Transverse colon (tissue), 4 donors: Measurements from ENCODE around the gene MKLN1. TPM values are rescaled to one million over a fixed set of nuclear protein-coding genes. Genes with fewer than 3 reads are reported as not detected.

Experiments
- DNase-seq: peaks from one replicate; pipeline ENCODE4 v3.0.0-alpha.2; 2019
- H3K27ac ChIP-seq, 4 donors: fragments of 200-600 bp; sonication (generic); 2 replicates each; pipeline ENCODE4 v1.5.1; 2016 to 2018; ENCODE audit warnings: inconsistent platforms in 4 of 4
- H3K27me3 ChIP-seq: fragments of 200-600 bp; sonication (generic); 2 replicates; pipeline ENCODE4 v1.5.1; 2017; ENCODE audit warnings: inconsistent platforms
- H3K36me3 ChIP-seq, 4 donors: fragments of 200-600 bp; sonication (generic); 2 replicates each; pipeline ENCODE4 v1.5.1; 2017 to 2019; ENCODE audit warnings: inconsistent platforms in 4 of 4
- H3K4me1 ChIP-seq, 4 donors: fragments of 200-600 bp; sonication (generic); 2 replicates each; pipeline ENCODE4 v1.5.1; 2017 to 2020; ENCODE audit warnings: inconsistent platforms in 4 of 4
- H3K4me3 ChIP-seq, 4 donors: fragments of 200-600 bp; sonication (generic); 1 replicate in 1 of 4; 2 replicates in 3 of 4; pipeline versions ENCODE4 v1.5.1 to v1.6.1; 2017 to 2019; ENCODE audit warnings: inconsistent platforms in 4 of 4
- H3K9me3 ChIP-seq, 2 donors: fragments of 200-600 bp; sonication (generic); 2 replicates each; pipeline ENCODE4 v1.5.1; 2017 to 2019; ENCODE audit warnings: inconsistent platforms in 2 of 2
- EP300 ChIP-seq: sonication (generic); formaldehyde crosslinking; IDR thresholded peaks from one replicate; pipeline ENCODE4 v1.6.1; 2017; ENCODE audit warnings: antibody characterized with exemption, low read depth
- POLR2A ChIP-seq: fragments of 450-650 bp; IDR thresholded peaks from one replicate; pipeline ENCODE4 v1.6.1; 2016; ENCODE audit warnings: antibody characterized with exemption, mild to moderate bottlenecking, moderate library complexity
- POLR2AphosphoS5 ChIP-seq, 3 donors: sonication (generic); formaldehyde crosslinking; IDR thresholded peaks; one replicate each; pipeline ENCODE4 v1.6.1; 2016; ENCODE audit warnings: antibody characterized with exemption in 3 of 3
- WGBS, 2 donors: methylation state at CpG; one replicate each; pipeline ENCODE4 v1.1.5; 2018; ENCODE audit warnings: low coverage in 1 of 2; 5-methylcytosine and 5-hydroxymethylcytosine counted together
- in situ Hi-C, 4 donors: fragments of 200-750 bp; cut with MboI; loops; one replicate each; pipeline versions ENCODE4 v1.15.0 to v1.15.1; 2017; ENCODE audit warnings: low sequenced_read_pairs in 3 of 4, low pct_ligation_motif_present in 1 of 4, low pct_unique_long_range_greater_than_20kb in 1 of 4
- intact Hi-C: fragments of 100-400 bp; cut with DNase I; formaldehyde crosslinking; loops from one replicate; pipeline ENCODE4 v1.15.1; 2023; ENCODE audit warnings: low total_unique reads
- total RNA-seq, 4 donors: library from RNA; depleted of rRNA; stranded (reverse); fragments of >200 nt; gene quantifications; one replicate each; pipeline ENCODE4 v1.1.0, GENCODE V29; 2016
- TF ChIP-seq, protein P1 (sequence below), 5 experiments: fragments of 200-600 bp in 3 of 5; fragments of 450-650 bp in 2 of 5; sonication (generic) in 3 of 5; IDR thresholded peaks; 1 replicate in 2 of 5; 2 replicates in 3 of 5; pipeline ENCODE4 v1.5.1; 2016 to 2017; ENCODE audit warnings: antibody characterized with exemption in 5 of 5, inconsistent platforms in 3 of 5, mild to moderate bottlenecking in 2 of 5, moderate library complexity in 1 of 5

MKLN1 gene
- total RNA-seq, 4 donors from 2014 or later, result 30.7 to 87.0 (median 48.6) TPM

DNA sequence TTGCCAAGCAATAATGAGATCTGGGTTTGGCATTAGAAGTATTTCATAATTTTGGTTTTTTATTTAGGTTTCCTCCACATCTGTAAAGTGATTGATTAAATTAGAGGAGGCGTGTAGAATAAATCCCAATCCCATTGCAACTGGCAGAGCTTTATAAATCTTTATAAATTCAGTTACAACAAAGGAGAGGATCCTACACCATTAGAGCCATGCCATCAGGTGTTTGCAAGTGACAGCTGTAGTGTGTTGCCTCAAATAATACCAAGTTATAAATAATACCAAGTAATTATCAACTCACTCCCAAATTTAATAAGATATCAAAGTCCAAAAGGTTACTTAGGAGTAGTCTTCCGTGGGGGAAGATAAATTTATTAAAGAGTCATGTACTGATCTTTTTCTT lies 166.5 kb downstream of the MKLN1 start:
- TF ChIP-seq, protein P1, sequence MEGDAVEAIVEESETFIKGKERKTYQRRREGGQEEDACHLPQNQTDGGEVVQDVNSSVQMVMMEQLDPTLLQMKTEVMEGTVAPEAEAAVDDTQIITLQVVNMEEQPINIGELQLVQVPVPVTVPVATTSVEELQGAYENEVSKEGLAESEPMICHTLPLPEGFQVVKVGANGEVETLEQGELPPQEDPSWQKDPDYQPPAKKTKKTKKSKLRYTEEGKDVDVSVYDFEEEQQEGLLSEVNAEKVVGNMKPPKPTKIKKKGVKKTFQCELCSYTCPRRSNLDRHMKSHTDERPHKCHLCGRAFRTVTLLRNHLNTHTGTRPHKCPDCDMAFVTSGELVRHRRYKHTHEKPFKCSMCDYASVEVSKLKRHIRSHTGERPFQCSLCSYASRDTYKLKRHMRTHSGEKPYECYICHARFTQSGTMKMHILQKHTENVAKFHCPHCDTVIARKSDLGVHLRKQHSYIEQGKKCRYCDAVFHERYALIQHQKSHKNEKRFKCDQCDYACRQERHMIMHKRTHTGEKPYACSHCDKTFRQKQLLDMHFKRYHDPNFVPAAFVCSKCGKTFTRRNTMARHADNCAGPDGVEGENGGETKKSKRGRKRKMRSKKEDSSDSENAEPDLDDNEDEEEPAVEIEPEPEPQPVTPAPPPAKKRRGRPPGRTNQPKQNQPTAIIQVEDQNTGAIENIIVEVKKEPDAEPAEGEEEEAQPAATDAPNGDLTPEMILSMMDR (IDR thresholded peaks at IDR 0.05), result no peak
- no peak for TF ChIP-seq POLR2AphosphoS5 (IDR thresholded peaks at IDR 0.05)
- TF ChIP-seq EP300, result no peak
- TF ChIP-seq POLR2A, result no peak
- in situ Hi-C loops (no loop called here), intact Hi-C loops (no loop called here)
- no peaks in the 10 kb centered on the region for H3K27me3 ChIP-seq
- H3K9me3 ChIP-seq, result no peaks in the 10 kb centered on the region
- no peaks in the 10 kb centered on the region for H3K4me1 ChIP-seq
- no peaks in the 10 kb centered on the region for H3K36me3 ChIP-seq
- no peak for DNase-seq
- WGBS, 2 donors, result 96 to 100% methylated on average over 2 of the region's 2 CpGs
- H3K27ac ChIP-seq, result no peak overlapping the region
- H3K4me3 ChIP-seq, result no peak overlapping the region

DNA sequence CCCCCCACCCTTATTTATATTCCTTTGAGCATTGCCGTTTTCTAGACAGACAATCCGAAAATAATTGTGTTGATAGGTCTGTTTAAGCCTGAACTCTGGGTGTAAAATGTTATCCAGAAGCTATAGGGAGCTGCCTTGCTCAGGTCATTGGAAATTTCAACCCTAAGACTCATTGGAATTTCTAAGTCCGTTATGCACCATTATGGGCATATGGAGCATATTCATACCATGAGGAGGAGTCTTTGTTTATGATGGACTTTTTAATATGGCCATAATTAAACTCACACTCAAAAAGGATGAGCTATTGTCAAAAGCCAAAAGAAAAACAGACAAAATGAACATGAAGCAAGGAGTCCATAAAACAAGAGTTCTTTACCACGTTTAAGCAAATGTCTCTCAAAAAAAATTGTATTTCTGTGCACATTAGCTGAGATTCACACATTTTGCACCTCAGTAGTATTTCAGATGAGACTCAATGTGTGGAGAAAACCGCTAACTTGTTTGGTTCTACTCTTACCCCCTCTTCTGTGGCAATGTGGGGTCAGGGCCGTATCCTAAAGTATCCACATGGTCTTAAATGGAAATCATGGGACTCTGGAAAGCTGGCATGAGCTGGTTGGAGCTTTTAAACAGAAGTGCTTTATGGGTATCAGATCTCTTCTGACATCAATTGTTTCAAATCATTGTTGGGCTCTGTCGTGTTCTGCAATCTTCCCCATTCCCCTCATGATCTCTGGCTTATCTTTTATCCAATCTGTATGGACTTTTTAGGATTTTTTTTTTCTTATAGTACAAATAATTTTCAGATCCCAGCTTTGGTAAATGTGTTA lies 168.2 kb downstream of the MKLN1 start:
- DNase-seq, result no peak
- 81 to 96% methylated on average over 6 to 7 of the region's 7 CpGs for WGBS, 2 donors
- Histone ChIP-seq H3K36me3 (no peaks in the 10 kb centered on the region), H3K27me3 (no peaks in the 10 kb centered on the region), H3K9me3 (no peaks in the 10 kb centered on the region), H3K27ac (no peak overlapping the region), H3K4me3 (no peak overlapping the region), H3K4me1 (no peaks in the 10 kb centered on the region)
- intact Hi-C loops (no loop called here), in situ Hi-C loops (no loop called here)
- TF ChIP-seq, protein P1 (IDR thresholded peaks at IDR 0.05), result no peak
- TF ChIP-seq EP300, result no peak
- no peak for TF ChIP-seq POLR2AphosphoS5 (IDR thresholded peaks at IDR 0.05)
- TF ChIP-seq POLR2A, result no peak

DNA sequence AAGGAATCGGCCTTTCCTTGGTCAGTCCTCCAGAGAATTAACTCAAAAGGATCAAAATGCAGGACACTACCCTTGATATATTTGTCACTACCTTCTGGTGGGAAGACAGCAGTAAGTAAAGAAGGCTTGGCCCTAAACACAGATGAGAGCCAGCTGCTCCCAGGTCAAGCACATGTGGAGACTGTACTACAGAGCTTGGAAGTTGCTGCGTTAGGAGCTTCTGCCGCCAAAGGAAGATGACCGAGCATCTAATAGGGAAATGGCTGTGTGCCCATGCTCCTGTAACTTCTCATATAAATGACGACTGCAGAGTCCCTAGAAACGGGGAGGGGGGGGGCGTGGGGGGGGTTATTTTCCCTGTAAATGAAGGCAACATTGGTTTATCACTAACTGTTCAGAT lies 169.8 kb downstream of the MKLN1 start:
- H3K27ac ChIP-seq, result peak overlapping the region in 3 of 4 donors; percentile 16 to 54 (median 18)
- H3K36me3 ChIP-seq, result no peaks in the 10 kb centered on the region
- in situ Hi-C loops (no loop called here), intact Hi-C loops (no loop called here)
- H3K4me1 ChIP-seq, result peaks cover 0 to 3% (median under 1%) of the 10 kb centered on the region in 4 donors
- TF ChIP-seq, protein P1 (IDR thresholded peaks at IDR 0.05), result no peak
- no peak for TF ChIP-seq POLR2AphosphoS5 (IDR thresholded peaks at IDR 0.05)
- TF ChIP-seq EP300, result no peak
- TF ChIP-seq POLR2A, result no peak
- no peak overlapping the region for H3K4me3 ChIP-seq
- no peaks in the 10 kb centered on the region for H3K9me3 ChIP-seq
- DNase-seq, result no peak
- 56 to 82% methylated on average over 2 to 7 of the region's 7 CpGs for WGBS, 2 donors
- H3K27me3 ChIP-seq, result no peaks in the 10 kb centered on the region

DNA sequence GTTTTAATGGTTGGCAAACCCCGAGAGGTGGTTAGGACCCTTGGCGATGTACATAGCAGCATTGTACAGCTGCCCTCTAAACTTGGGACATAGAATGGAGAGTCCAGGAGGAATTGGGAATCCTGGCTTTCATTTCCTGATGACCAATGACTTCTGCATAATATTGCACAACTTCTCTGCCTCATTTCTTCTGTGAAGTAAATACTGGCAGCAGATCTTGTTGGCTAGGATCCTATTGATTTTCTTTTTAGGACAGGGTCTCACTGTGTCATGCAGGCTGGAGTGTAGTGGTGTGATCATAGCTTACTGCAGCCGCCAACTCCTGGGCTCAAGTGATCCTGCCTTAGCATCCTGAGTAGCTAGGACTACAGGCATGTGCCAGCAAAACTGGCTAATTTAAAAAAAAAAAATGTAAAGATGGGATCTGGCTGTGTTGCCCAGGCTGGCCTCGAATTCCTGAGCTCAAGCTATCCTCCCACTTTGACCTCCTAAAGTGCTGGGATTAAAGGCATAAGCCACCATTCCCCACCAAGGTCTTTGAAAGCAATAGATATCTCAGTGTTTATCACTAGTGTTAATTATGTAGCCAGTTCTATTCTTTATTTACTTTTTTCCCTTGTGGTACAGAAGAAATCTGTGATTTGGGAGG lies 170.7 kb downstream of the MKLN1 start:
- H3K4me3 ChIP-seq, result no peak overlapping the region

More for the DNA sequence above, 170.7 kb downstream of the MKLN1 start:
- no peak for TF ChIP-seq POLR2A
- peak in 1 of 3 donors; percentile 16 for TF ChIP-seq POLR2AphosphoS5 (IDR thresholded peaks at IDR 0.05)
- Histone ChIP-seq H3K27me3 (no peaks in the 10 kb centered on the region), H3K36me3 (no peaks in the 10 kb centered on the region), H3K9me3 (no peaks in the 10 kb centered on the region), H3K4me1 (peaks cover 0 to 12% (median 6%) of the 10 kb centered on the region in 4 donors), H3K27ac (peak overlapping the region in 3 of 4 donors; percentile 18 to 54 (median 19))
- 86 to 90% methylated on average over 3 to 4 of the region's 4 CpGs for WGBS, 2 donors
- no peak for DNase-seq
- in situ Hi-C loops (no loop called here), intact Hi-C loops (no loop called here)
